ENCODE data around the gene TRIM5. TPM values are rescaled to one million over a fixed set of nuclear protein-coding genes. Genes with fewer than 3 reads are reported as not detected.
"Not testable (repeated sequence)": the region's sequence is repeated elsewhere in the genome, so short reads cannot be mapped to it uniquely, and the experiment has no call there.

Gene TRIM5
- polyA plus RNA-seq (2011; rRNA removed) (19.1 and 21.2 TPM in 2 replicates), polyA minus RNA-seq (2011; rRNA and poly(A)+ RNA removed) (14.6 and 20.3 TPM in 2 replicates)

GRCh38 chr11:5684646-5685362, at the start of gene TRIM5:
TSS of gene TRIM5 (minus strand) at chr11:5685074. CDS start at chr11:5680177, 4,897 bp downstream.
- peak; percentile 90 for DNase-seq (ENCODE audit: low read depth)
- no peaks in the 10 kb centered on the region for H3K27me3 ChIP-seq (ENCODE audit: control insufficient read depth, insufficient read depth, low read length)
- TF ChIP-seq CTCF (IDR thresholded peaks at IDR 0.05; ENCODE audit: insufficient read depth, low read depth, low read length): peak; percentile 79
- H3K36me3 ChIP-seq (ENCODE audit: control insufficient read depth, insufficient read depth, low read length): 0 out of 2 replicates have a peak, but pooled peaks cover 1% of the 10 kb centered on the region
- CTCF ChIA-PET: interaction anchor here (0.6 to 1.3 kb wide), 6 partner anchors 49 to 1888 kb away, joined by 3 to 4 read pairs (median 4); no protein-coding TSS in a partner anchor
- POLR2A ChIA-PET: interaction anchor here (0.6 kb wide), 1 partner anchor 62 kb away, joined by 6 read pairs; no protein-coding TSS in a partner anchor
- peak within 1 kb of the TSS; percentile 52 for H3K4me3 ChIP-seq (ENCODE audit: low read depth, low read length)

- DNase-seq (ENCODE audit: low read depth): no peak
- no peaks in the 10 kb centered on the region for H3K27me3 ChIP-seq (ENCODE audit: control insufficient read depth, insufficient read depth, low read length)
- ChIA-PET POLR2A (no interaction called here), CTCF (interaction anchor here (1.3 kb wide), 1 partner anchor 9 kb away, joined by 6 read pairs; no protein-coding TSS in a partner anchor)
- TF ChIP-seq CTCF (IDR thresholded peaks at IDR 0.05; ENCODE audit: insufficient read depth, low read depth, low read length): no peak
- no peak overlapping the region for H3K4me3 ChIP-seq (ENCODE audit: low read depth, low read length)
- no peaks in the 10 kb centered on the region for H3K36me3 ChIP-seq (ENCODE audit: control insufficient read depth, insufficient read depth, low read length)
Measured at GRCh38 chr11:5727691-5728090, 42.8 kb upstream of the TRIM5 start.

GRCh38 chr11:5726351-5726750, 41.5 kb upstream of the TRIM5 start:
- no peaks in the 10 kb centered on the region for H3K27me3 ChIP-seq (ENCODE audit: control insufficient read depth, insufficient read depth, low read length)
- no peak for TF ChIP-seq CTCF (IDR thresholded peaks at IDR 0.05; ENCODE audit: insufficient read depth, low read depth, low read length)
- no peaks in the 10 kb centered on the region for H3K36me3 ChIP-seq (ENCODE audit: control insufficient read depth, insufficient read depth, low read length)
- CTCF ChIA-PET: no interaction called here
- POLR2A ChIA-PET: no interaction called here
- no peak for DNase-seq (ENCODE audit: low read depth)
- H3K4me3 ChIP-seq (ENCODE audit: low read depth, low read length): no peak overlapping the region

- CTCF ChIA-PET: no interaction called here
- no peak for TF ChIP-seq CTCF (IDR thresholded peaks at IDR 0.05; ENCODE audit: insufficient read depth, low read depth, low read length)
- H3K27me3 ChIP-seq (ENCODE audit: control insufficient read depth, insufficient read depth, low read length): no peaks in the 10 kb centered on the region
- POLR2A ChIA-PET: no interaction called here
- H3K4me3 ChIP-seq (ENCODE audit: low read depth, low read length): no peak overlapping the region
- H3K36me3 ChIP-seq (ENCODE audit: control insufficient read depth, insufficient read depth, low read length): no peaks in the 10 kb centered on the region
- no peak for DNase-seq (ENCODE audit: low read depth)
Measured at GRCh38 chr11:5722622-5723021, 37.7 kb upstream of the TRIM5 start.

- CTCF ChIA-PET: interaction anchor here (2.0 kb wide), 1 partner anchor 8 kb away, joined by 6 read pairs; no protein-coding TSS in a partner anchor
- Histone ChIP-seq H3K4me3 (ENCODE audit: low read depth, low read length) (no peak overlapping the region), H3K27me3 (ENCODE audit: control insufficient read depth, insufficient read depth, low read length) (no peaks in the 10 kb centered on the region), H3K36me3 (ENCODE audit: control insufficient read depth, insufficient read depth, low read length) (no peaks in the 10 kb centered on the region)
- no peak for TF ChIP-seq CTCF (IDR thresholded peaks at IDR 0.05; ENCODE audit: insufficient read depth, low read depth, low read length)
- DNase-seq (ENCODE audit: low read depth): no peak
- POLR2A ChIA-PET: no interaction called here
Measured at GRCh38 chr11:5719703-5720495, 35.0 kb upstream of the TRIM5 start.

- H3K27me3 ChIP-seq (ENCODE audit: control insufficient read depth, insufficient read depth, low read length); H3K36me3 ChIP-seq (ENCODE audit: control insufficient read depth, insufficient read depth, low read length); POLR2A ChIA-PET; DNase-seq (ENCODE audit: low read depth); CTCF ChIA-PET; H3K4me3 ChIP-seq (ENCODE audit: low read depth, low read length): not testable (repeated sequence)
Measured at GRCh38 chr11:5716518-5716917, 31.6 kb upstream of the TRIM5 start.

Data from BJ (cell line).